ENCODE data around the gene KLHL1.

DNA sequence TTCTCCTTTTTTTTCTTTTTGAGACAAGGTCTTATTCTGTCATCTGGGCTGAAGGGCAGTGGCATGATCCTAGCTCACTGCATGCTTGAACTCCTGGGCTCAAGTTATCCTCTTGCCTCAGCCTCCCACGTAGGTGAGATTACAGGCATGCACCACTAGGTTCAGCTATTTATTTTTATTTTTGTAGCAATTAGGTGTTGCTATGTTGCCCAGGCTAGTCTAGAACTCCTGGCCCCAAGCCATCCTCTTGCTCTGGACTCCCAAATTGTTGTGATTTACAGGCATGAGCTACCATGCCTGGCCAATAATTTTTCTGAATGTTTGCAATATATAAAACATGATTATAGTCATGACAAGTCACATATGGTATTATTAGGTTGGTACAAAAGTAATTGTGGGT, 161.7 kb downstream of the KLHL1 start:
- TF ChIP-seq, protein P1, sequence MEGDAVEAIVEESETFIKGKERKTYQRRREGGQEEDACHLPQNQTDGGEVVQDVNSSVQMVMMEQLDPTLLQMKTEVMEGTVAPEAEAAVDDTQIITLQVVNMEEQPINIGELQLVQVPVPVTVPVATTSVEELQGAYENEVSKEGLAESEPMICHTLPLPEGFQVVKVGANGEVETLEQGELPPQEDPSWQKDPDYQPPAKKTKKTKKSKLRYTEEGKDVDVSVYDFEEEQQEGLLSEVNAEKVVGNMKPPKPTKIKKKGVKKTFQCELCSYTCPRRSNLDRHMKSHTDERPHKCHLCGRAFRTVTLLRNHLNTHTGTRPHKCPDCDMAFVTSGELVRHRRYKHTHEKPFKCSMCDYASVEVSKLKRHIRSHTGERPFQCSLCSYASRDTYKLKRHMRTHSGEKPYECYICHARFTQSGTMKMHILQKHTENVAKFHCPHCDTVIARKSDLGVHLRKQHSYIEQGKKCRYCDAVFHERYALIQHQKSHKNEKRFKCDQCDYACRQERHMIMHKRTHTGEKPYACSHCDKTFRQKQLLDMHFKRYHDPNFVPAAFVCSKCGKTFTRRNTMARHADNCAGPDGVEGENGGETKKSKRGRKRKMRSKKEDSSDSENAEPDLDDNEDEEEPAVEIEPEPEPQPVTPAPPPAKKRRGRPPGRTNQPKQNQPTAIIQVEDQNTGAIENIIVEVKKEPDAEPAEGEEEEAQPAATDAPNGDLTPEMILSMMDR (IDR thresholded peaks at IDR 0.05), result no peak
- no peak for TF ChIP-seq POLR2A (IDR thresholded peaks at IDR 0.05)

Data from uterus (tissue), 2 donors.